ENCODE results near the gene DNAH1. TPM values are rescaled to one million over a fixed set of nuclear protein-coding genes. Genes with fewer than 3 reads are reported as not detected.

Gene DNAH1
- total RNA-seq, 1 donor from 2014 or later, result 0.80 TPM

GRCh38 chr3:52346623-52347530 is 30.8 kb downstream of the DNAH1 start:
- TF ChIP-seq CTCF (IDR thresholded peaks at IDR 0.05), result no peak
- TF ChIP-seq EZH2 (IDR thresholded peaks at IDR 0.05), result no peak
- TF ChIP-seq EZH2phosphoT487 (IDR thresholded peaks at IDR 0.05), result no peak
- DNase-seq (ENCODE audit: low spot score), result no peak

GRCh38 chr3:52347716-52348635 is 31.9 kb downstream of the DNAH1 start:
- no peak overlapping the region for H3K4me2 ChIP-seq
- no peaks in the 10 kb centered on the region for H3K4me1 Mint-ChIP-seq
- peak overlapping the region; percentile 82 for H3K27ac Mint-ChIP-seq
- H3K27me3 ChIP-seq, result no peaks in the 10 kb centered on the region
- no peaks in the 10 kb centered on the region for H3K9me3 ChIP-seq (ENCODE audit: low read depth)
- no peaks in the 10 kb centered on the region for H3K79me2 ChIP-seq (ENCODE audit: low read depth)
- H3K9me3 Mint-ChIP-seq, result no peaks in the 10 kb centered on the region
- H3K4me3 ChIP-seq, result no peak overlapping the region
- H3K36me3 Mint-ChIP-seq, result no peaks in the 10 kb centered on the region
- no peaks in the 10 kb centered on the region for H4K20me1 ChIP-seq (ENCODE audit: low read depth)
- H3K4me1 ChIP-seq, result no peaks in the 10 kb centered on the region
- peaks cover 4% of the 10 kb centered on the region for H3K27me3 Mint-ChIP-seq (ENCODE audit: insufficient read depth, low read depth)
- H3F3A ChIP-seq (ENCODE audit: low read depth), result no peaks in the 10 kb centered on the region
- DNase-seq (ENCODE audit: low spot score), result no peak
- H3K4me3 Mint-ChIP-seq, result no peak overlapping the region
- H3K27ac ChIP-seq, result no peak overlapping the region
- no peak overlapping the region for H3K9ac ChIP-seq
- TF ChIP-seq CTCF (IDR thresholded peaks at IDR 0.05) (no peak), EZH2 (IDR thresholded peaks at IDR 0.05) (no peak), EZH2phosphoT487 (IDR thresholded peaks at IDR 0.05) (no peak)
- no peak overlapping the region for H2AFZ ChIP-seq (replicated peaks)
- no peaks in the 10 kb centered on the region for H3K36me3 ChIP-seq

More at GRCh38 chr3:52346623-52347530, 30.8 kb downstream of the DNAH1 start:
- H2AFZ ChIP-seq (replicated peaks), result no peak overlapping the region
- no peaks in the 10 kb centered on the region for H3K36me3 Mint-ChIP-seq
- H3F3A ChIP-seq (ENCODE audit: low read depth), result no peaks in the 10 kb centered on the region
- H3K9me3 ChIP-seq (ENCODE audit: low read depth), result no peaks in the 10 kb centered on the region
- H3K4me3 Mint-ChIP-seq, result no peak overlapping the region
- H3K27ac ChIP-seq, result no peak overlapping the region
- no peaks in the 10 kb centered on the region for H3K4me1 ChIP-seq
- H3K27me3 ChIP-seq, result no peaks in the 10 kb centered on the region
- H3K4me2 ChIP-seq, result no peak overlapping the region
- H3K9ac ChIP-seq, result no peak overlapping the region
- H3K36me3 ChIP-seq, result no peaks in the 10 kb centered on the region
- no peaks in the 10 kb centered on the region for H4K20me1 ChIP-seq (ENCODE audit: low read depth)
- H3K9me3 Mint-ChIP-seq, result no peaks in the 10 kb centered on the region
- H3K4me1 Mint-ChIP-seq, result no peaks in the 10 kb centered on the region
- H3K27me3 Mint-ChIP-seq (ENCODE audit: insufficient read depth, low read depth), result peaks cover 10% of the 10 kb centered on the region
- H3K27ac Mint-ChIP-seq, result no peak overlapping the region
- no peaks in the 10 kb centered on the region for H3K79me2 ChIP-seq (ENCODE audit: low read depth)
- no peak overlapping the region for H3K4me3 ChIP-seq

DNA sequence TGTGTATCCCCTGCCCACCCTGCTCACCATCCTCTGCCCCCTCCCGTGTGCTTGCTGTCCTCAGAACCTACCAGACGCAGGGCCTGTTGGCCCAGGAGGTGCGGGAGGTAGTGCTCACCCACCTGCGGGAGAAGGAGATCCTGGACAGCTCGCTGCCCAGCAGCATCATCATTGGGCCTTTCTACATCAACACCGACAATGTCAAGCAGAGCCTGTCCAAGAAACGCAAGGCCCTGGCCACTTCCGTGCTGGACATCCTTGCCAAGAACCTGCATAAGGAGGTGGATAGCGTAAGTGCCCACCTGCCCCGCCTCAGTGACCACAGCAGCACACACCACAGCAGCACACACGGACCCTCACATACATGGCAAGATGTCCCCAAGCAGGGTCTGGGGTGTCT is 33.0 kb downstream of the DNAH1 start:
- H3K4me3 Mint-ChIP-seq, result no peak overlapping the region
- H3K36me3 Mint-ChIP-seq, result no peaks in the 10 kb centered on the region
- Histone ChIP-seq H3K9me3 (ENCODE audit: low read depth) (no peaks in the 10 kb centered on the region), H3K27ac (no peak overlapping the region), H3K4me3 (no peak overlapping the region), H3K9ac (no peak overlapping the region), H3F3A (ENCODE audit: low read depth) (no peaks in the 10 kb centered on the region), H3K4me1 (no peaks in the 10 kb centered on the region), H3K4me2 (no peak overlapping the region), H3K36me3 (no peaks in the 10 kb centered on the region), H3K79me2 (ENCODE audit: low read depth) (no peaks in the 10 kb centered on the region), H2AFZ (replicated peaks) (no peak overlapping the region), H3K27me3 (no peaks in the 10 kb centered on the region), H4K20me1 (ENCODE audit: low read depth) (no peaks in the 10 kb centered on the region)
- H3K27me3 Mint-ChIP-seq (ENCODE audit: insufficient read depth, low read depth), result peaks cover 2% of the 10 kb centered on the region
- no peak for TF ChIP-seq EZH2phosphoT487 (IDR thresholded peaks at IDR 0.05)
- no peak for TF ChIP-seq CTCF (IDR thresholded peaks at IDR 0.05)
- no peak for TF ChIP-seq EZH2 (IDR thresholded peaks at IDR 0.05)
- H3K27ac Mint-ChIP-seq, result no peak overlapping the region
- DNase-seq (ENCODE audit: low spot score), result no peak
- no peaks in the 10 kb centered on the region for H3K4me1 Mint-ChIP-seq
- H3K9me3 Mint-ChIP-seq, result no peaks in the 10 kb centered on the region

Data from neural progenitor cell (in vitro differentiated cells).